Stimulated activated naive CD8-positive, alpha-beta T cell treated with anti-CD3 and anti-CD28 coated beads, Interleukin-15, amount 100 ng/mL, for 72 hours (primary cell): ENCODE data around the gene PKD1.
A peak's percentile ranks its signal among the peaks of the same experiment; 100 is the strongest.

Experiments
- ATAC-seq: fragments of 150-1000 bp; cut with Tn5 transposase; 2 replicates; pipeline ENCODE4 v1.10.0; 2021; ENCODE audit warnings: mild to moderate bottlenecking, moderate library complexity
- DNase-seq, 2 donors: peaks; one replicate each; pipeline ENCODE4 v3.0.0; 2021 to 2022
- H3K27ac Mint-ChIP-seq, 2 donors: one replicate each; pipeline ENCODE4 v1.8.0; 2022; ENCODE audit warnings: mild to moderate bottlenecking in 2 of 2, mixed read lengths in 2 of 2, moderate library complexity in 2 of 2
- H3K27me3 Mint-ChIP-seq: one replicate; pipeline ENCODE4 v1.8.0; 2022; ENCODE audit warnings: mixed read lengths
- H3K4me1 Mint-ChIP-seq: one replicate; pipeline ENCODE4 v1.8.0; 2022; ENCODE audit warnings: mild to moderate bottlenecking, mixed read lengths
- H3K4me3 Mint-ChIP-seq, 2 donors: one replicate each; pipeline ENCODE4 v1.8.0; 2022; ENCODE audit warnings: mild to moderate bottlenecking in 2 of 2, mixed read lengths in 2 of 2, moderate library complexity in 1 of 2
- H3K9me3 Mint-ChIP-seq, 2 donors: one replicate each; pipeline ENCODE4 v1.8.0; 2022; ENCODE audit warnings: mixed read lengths in 2 of 2

PKD1 gene

DNA sequence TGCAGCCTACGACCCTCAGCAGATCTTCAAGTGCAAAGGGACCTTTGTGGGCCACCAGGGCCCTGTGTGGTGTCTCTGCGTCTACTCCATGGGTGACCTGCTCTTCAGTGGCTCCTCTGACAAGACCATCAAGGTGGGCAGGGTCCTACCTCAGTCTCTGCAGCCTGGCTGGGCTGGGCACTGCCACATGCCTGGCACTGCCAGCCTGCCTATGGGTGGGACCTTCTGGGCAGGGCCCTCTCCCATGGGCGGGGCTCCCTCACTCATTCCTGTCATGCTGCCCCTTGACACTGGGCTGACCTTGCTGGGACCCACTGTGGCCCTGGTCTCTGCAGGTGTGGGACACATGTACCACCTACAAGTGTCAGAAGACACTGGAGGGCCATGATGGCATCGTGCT lies 38.2 kb upstream of the PKD1 start:
- no peak overlapping the region for H3K4me3 Mint-ChIP-seq
- H3K27me3 Mint-ChIP-seq: no peaks in the 10 kb centered on the region
- H3K4me1 Mint-ChIP-seq: no peaks in the 10 kb centered on the region
- ATAC-seq (no peak), DNase-seq (no peak)
- H3K27ac Mint-ChIP-seq: peak overlapping the region in 1 of 2 donors; percentile 7
- H3K9me3 Mint-ChIP-seq: no peaks in the 10 kb centered on the region

GRCh38 chr16:2173366-2173765 lies 37.7 kb upstream of the PKD1 start:
- H3K4me1 Mint-ChIP-seq: no peaks in the 10 kb centered on the region
- no peak for DNase-seq
- no peak for ATAC-seq
- H3K27ac Mint-ChIP-seq: no peak overlapping the region
- no peaks in the 10 kb centered on the region for H3K9me3 Mint-ChIP-seq
- H3K4me3 Mint-ChIP-seq: no peak overlapping the region
- H3K27me3 Mint-ChIP-seq: no peaks in the 10 kb centered on the region

DNA sequence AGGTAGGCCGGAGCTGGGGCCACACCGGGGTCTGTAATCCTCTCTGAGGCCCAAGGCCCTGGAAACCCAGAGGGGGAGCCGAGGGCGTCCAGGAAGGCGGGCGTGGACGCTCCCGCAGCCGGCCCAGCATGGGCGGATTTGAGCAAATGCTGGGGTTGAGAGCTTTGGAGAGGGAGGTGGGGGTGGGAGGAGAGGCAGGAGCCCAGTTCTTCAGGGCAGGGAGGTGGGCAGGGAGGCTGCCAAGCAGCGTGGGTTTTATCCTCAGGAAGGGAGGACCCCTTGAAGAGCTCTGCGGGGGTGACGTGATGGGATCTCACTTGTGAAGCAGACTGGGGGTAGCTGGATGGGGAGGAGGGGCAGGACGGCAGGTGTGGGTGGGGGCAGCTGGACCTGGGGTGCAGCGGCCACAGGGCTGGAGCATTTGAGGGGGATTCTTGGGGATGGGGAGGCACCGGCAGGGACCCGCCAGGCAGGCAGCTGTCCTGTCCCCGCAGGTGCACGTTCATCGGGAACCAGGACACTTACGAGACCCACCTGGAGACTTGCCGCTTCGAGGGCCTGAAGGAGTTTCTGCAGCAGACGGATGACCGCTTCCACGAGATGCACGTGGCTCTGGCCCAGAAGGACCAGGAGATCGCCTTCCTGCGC lies 37.1 kb upstream of the PKD1 start:
- ATAC-seq: no peak
- no peak overlapping the region for H3K27ac Mint-ChIP-seq
- no peak overlapping the region for H3K4me3 Mint-ChIP-seq
- H3K27me3 Mint-ChIP-seq: no peaks in the 10 kb centered on the region
- DNase-seq: no peak
- H3K4me1 Mint-ChIP-seq: no peaks in the 10 kb centered on the region
- H3K9me3 Mint-ChIP-seq: no peaks in the 10 kb centered on the region

DNA sequence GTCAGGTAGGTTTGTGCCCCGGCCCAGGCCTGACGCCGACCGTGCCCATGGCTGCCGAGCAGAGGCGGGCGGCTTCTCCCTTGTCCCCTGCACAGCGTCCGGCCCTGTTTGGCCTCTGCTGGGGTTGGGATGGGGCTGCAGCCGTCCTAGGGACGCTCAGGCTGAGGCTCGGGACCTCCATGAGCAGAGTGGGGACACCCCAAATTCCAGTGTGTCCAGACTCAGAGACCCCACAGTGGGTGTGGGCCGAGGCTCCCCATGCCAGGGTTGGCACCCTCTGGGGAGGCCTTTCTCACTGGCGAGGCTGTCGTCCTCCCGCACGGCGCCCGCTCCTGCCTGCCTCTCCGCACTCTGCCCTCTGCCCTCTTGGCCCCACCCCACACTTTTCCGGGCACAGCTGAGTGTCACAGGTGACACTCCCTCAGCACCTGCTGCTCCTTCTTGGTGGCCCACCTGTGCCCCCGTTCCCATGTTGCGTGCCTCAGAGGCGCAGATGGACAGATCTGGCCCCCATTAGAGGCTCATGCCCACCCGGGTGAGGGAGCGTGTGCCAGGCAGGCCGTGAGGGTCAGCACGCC lies 36.0 kb upstream of the PKD1 start:
- Mint-ChIP-seq H3K27ac (no peak overlapping the region), H3K9me3 (no peaks in the 10 kb centered on the region), H3K4me3 (no peak overlapping the region), H3K4me1 (no peaks in the 10 kb centered on the region), H3K27me3 (no peaks in the 10 kb centered on the region)
- DNase-seq (no peak), ATAC-seq (no peak)

DNA sequence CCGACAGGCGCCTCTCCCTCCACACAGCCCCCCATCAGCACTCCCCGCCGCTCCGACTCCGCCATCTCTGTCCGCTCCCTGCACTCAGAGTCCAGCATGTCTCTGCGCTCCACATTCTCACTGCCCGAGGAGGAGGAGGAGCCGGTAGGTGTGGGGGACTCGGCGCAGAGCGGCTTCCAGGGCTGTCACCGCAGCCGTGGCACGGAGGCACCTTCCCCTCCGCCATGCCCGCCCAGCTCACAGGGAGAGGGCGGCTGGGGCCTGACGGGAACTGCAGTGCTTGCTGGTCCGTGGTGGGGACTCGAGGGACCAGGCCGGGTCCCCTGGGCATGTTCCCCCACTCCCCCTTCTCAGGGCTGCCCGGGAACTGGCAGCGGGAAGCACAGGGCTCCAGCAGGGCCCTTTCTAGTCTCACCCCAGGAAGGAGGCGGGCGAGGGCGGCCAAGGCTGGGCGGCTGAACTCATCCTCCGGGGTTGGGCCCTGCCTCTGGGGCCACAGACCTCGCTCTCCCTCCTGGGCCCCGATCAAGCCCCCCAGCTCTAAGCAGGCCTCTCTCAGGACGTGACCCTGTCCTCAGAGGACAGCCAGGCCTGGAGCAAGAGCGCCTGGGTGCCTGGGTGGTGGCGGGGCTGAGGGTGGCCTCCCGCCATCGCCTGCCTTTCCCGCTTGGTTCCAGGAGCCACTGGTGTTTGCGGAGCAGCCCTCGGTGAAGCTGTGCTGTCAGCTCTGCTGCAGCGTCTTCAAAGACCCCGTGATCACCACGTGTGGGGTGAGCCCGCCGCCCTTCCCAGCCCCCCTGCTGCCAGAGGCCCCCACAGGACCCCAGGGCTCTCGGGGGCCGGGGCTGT lies 35.1 kb upstream of the PKD1 start:
- Mint-ChIP-seq H3K4me1 (no peaks in the 10 kb centered on the region), H3K9me3 (no peaks in the 10 kb centered on the region), H3K27ac (peak overlapping the region in 1 of 2 donors; percentile 34), H3K4me3 (no peak overlapping the region), H3K27me3 (no peaks in the 10 kb centered on the region)
- ATAC-seq (peak; percentile 8), DNase-seq (no peak)

GRCh38 chr16:2170080-2170479 lies 34.4 kb upstream of the PKD1 start:
- ATAC-seq (no peak), DNase-seq (no peak)
- Mint-ChIP-seq H3K27me3 (no peaks in the 10 kb centered on the region), H3K4me1 (no peaks in the 10 kb centered on the region), H3K4me3 (no peak overlapping the region), H3K9me3 (no peaks in the 10 kb centered on the region), H3K27ac (no peak overlapping the region)

GRCh38 chr16:2167068-2167638 lies 31.5 kb upstream of the PKD1 start:
- Mint-ChIP-seq H3K4me1 (peaks cover 7% of the 10 kb centered on the region), H3K9me3 (no peaks in the 10 kb centered on the region), H3K27ac (peak overlapping the region in 1 of 2 donors; percentile 9), H3K27me3 (no peaks in the 10 kb centered on the region), H3K4me3 (no peak overlapping the region)
- DNase-seq: no peak
- ATAC-seq: no peak

GRCh38 chr16:2166263-2167067 lies 30.8 kb upstream of the PKD1 start:
- Mint-ChIP-seq H3K27me3 (no peaks in the 10 kb centered on the region), H3K4me1 (peaks cover 14% of the 10 kb centered on the region), H3K27ac (peak overlapping the region in 1 of 2 donors; percentile 90), H3K4me3 (no peak overlapping the region), H3K9me3 (no peaks in the 10 kb centered on the region)
- no peak for ATAC-seq
- DNase-seq: no peak

DNA sequence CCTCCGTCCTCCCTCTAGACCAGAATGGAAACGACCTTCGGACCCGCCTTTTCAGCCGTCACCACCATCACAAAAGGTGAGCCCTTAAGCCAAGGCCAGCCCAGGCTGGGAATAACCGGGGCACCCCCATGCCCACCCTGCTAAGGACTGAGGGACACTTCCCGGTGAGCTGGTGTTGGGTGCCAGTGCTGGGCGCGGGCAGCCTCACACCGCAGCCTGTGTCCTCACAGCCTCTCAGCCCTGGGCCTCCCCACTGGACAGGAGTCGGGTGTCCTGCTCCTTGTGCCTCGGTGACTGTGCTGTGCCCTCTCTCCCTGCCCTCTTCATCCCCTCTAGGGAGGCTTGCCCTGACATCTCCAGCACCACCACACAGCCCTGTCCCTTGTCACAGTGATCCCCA lies 30.2 kb upstream of the PKD1 start:
- no peak overlapping the region for H3K4me3 Mint-ChIP-seq
- H3K9me3 Mint-ChIP-seq: no peaks in the 10 kb centered on the region
- peak overlapping the region in 1 of 2 donors; percentile 90 for H3K27ac Mint-ChIP-seq
- ATAC-seq (no peak), DNase-seq (no peak)
- no peaks in the 10 kb centered on the region for H3K27me3 Mint-ChIP-seq
- H3K4me1 Mint-ChIP-seq: peaks cover 14% of the 10 kb centered on the region

GRCh38 chr16:2163211-2163881 lies 27.6 kb upstream of the PKD1 start:
- no peak for DNase-seq
- no peak for ATAC-seq
- Mint-ChIP-seq H3K4me1 (peaks cover 24% of the 10 kb centered on the region), H3K4me3 (no peak overlapping the region), H3K9me3 (no peaks in the 10 kb centered on the region), H3K27ac (peak overlapping the region; percentile 43 to 82), H3K27me3 (no peaks in the 10 kb centered on the region)

- H3K4me3 Mint-ChIP-seq: no peak overlapping the region
- H3K9me3 Mint-ChIP-seq: no peaks in the 10 kb centered on the region
- DNase-seq (no peak), ATAC-seq (peak; percentile 13)
- no peaks in the 10 kb centered on the region for H3K27me3 Mint-ChIP-seq
- no peak overlapping the region for H3K27ac Mint-ChIP-seq
- H3K4me1 Mint-ChIP-seq: peaks cover 30% of the 10 kb centered on the region
These were observed 27.0 kb upstream of the PKD1 start for GRCh38 chr16:2162676-2163118.

DNA sequence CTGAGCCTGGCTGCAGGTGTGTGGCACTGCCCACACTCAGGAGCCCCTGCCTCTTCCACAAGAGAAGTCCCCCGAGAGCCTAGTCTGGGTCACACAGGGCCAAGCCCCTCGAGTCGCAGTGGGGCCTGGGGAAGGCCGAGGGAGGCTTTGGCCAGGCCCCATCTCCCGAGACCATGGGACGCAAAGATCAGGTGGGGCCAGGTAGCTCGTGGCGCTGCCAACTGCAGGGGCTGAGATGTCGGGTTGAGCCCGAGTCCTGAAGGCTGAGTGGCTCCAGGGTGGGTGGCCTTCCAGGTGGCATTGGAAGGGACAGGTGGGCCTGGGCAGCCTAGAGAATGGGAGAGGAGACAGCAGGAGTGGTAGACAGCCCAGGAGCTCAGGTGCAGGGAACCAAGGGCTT lies 26.2 kb upstream of the PKD1 start:
- Mint-ChIP-seq H3K27me3 (no peaks in the 10 kb centered on the region), H3K4me3 (no peak overlapping the region), H3K9me3 (no peaks in the 10 kb centered on the region), H3K27ac (peak overlapping the region in 1 of 2 donors; percentile 60), H3K4me1 (peaks cover 38% of the 10 kb centered on the region)
- DNase-seq (no peak), ATAC-seq (no peak)

DNA sequence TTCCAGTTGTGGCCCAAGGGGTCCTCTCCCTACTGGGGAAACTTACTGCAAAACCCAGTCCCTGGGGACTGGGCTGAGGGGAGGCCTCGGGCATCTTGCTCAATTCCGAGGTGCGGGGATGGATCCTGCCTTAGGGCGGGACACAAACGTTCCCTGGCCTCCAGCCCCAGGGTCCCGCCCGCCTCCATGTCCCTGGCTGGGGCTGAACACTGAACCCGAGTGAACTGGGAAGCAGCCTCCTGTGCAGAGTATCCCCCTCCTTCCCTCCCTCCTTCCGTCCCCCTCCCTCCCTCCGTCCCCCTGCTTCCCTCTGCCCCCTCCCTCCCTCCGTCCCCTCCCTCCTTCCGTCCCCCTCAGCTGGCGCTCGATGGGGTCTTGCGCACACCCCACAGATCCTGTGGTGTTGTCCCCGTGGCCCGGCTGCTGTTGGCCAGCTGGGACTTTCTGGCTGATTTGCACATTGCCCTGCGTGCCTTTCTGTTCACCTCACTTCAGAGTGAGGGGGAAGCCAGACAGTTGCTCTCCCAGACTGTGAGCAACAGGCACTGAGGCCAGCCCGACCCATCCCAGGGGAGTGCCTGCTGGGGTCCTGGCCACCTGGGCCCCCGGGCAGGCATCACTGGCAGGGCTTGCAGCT lies 25.3 kb upstream of the PKD1 start:
- no peaks in the 10 kb centered on the region for H3K27me3 Mint-ChIP-seq
- no peaks in the 10 kb centered on the region for H3K9me3 Mint-ChIP-seq

DNA sequence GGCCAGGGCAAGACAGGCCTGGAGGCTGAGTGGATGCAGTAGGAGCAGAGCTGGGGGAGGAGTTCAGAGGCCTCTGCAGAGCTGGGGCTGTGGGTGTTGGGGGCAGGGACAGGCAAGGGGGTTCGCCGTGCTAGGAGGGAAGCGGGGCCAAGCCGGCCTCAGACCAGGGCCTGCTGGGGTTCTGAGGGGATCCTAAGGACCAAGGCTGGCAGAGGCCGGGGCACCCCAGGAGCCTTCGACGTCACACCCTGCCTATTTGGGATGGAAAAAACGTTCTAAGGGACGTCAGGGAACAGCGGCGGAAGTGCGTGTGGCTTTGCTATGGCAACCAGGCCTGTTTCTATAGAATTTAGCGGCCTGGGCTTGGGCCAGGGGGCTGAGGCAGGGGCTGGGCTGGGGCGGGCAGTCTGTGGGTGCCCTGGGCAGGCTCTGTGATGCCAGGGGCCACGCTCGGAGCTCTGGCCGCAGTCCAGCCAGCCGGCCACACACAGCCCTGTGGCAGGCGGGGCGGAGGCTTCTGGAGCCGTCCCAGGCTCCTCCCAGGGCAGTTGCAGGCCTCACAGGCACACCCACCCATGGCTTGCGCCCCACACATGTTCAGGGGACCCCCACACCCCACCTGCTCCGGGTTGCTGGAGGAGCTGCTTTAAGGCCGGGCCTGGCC lies 23.6 kb upstream of the PKD1 start:
- Mint-ChIP-seq H3K4me1 (peaks cover 47% of the 10 kb centered on the region), H3K4me3 (no peak overlapping the region), H3K27ac (peak overlapping the region; percentile 52 to 87), H3K9me3 (no peaks in the 10 kb centered on the region), H3K27me3 (no peaks in the 10 kb centered on the region)
- no peak for ATAC-seq
- no peak for DNase-seq

More for the DNA sequence above, 25.3 kb upstream of the PKD1 start:
- ATAC-seq: no peak
- H3K4me1 Mint-ChIP-seq: peaks cover 47% of the 10 kb centered on the region
- no peak overlapping the region for H3K4me3 Mint-ChIP-seq
- H3K27ac Mint-ChIP-seq: peak overlapping the region in 1 of 2 donors; percentile 34
- DNase-seq: no peak
